Ovary (tissue), 9 donors: ENCODE data around the gene CBX2. TPM values are rescaled to one million over a fixed set of nuclear protein-coding genes. Genes with fewer than 3 reads are reported as not detected.

Source experiments
- DNase-seq, 5 donors: peaks; one replicate each; pipeline ENCODE4 v3.0.0-alpha.2; 2019 to 2020
- H3K27ac ChIP-seq, 2 donors: fragments of 200-600 bp; one replicate each; pipeline versions ENCODE4 v1.5.1 to v1.8.0; 2019 to 2022
- H3K27me3 ChIP-seq: fragments of 200-600 bp; one replicate; pipeline ENCODE4 v1.8.0; 2022
- H3K36me3 ChIP-seq: fragments of 200-600 bp; sonication (generic); one replicate; pipeline ENCODE4 v1.5.1; 2019
- H3K4me1 ChIP-seq: one replicate; pipeline ENCODE4 v1.8.1; 2013; ENCODE audit warnings: mild to moderate bottlenecking, moderate library complexity; ENCODE audit not compliant: insufficient read depth
- H3K4me3 ChIP-seq: fragments of 200-600 bp; sonication (generic); one replicate; pipeline ENCODE4 v1.5.1; 2017
- H3K9me3 ChIP-seq, 2 donors: fragments of 200-600 bp in 1 of 2; sonication (generic) in 1 of 2; one replicate each; pipeline versions ENCODE4 v1.5.1 to v1.8.1; 2013 to 2019; ENCODE audit warnings: mild to moderate bottlenecking in 1 of 2, moderate library complexity in 1 of 2
- EP300 ChIP-seq: sonication (generic); formaldehyde crosslinking; IDR thresholded peaks from one replicate; pipeline ENCODE4 v1.6.1; 2017; ENCODE audit warnings: antibody characterized with exemption
- POLR2A ChIP-seq: fragments of 450-650 bp; IDR thresholded peaks from one replicate; pipeline ENCODE4 v1.6.1; 2017; ENCODE audit warnings: antibody characterized with exemption, mild to moderate bottlenecking, moderate library complexity
- WGBS, 3 donors: extraction: QIAGEN DNeasy Blood & Tissue Kit in 1 of 3; methylation state at CpG; one replicate each; pipeline versions ENCODE4 v1.1.5 to v1.1.7; 2013 to 2017; 5-methylcytosine and 5-hydroxymethylcytosine counted together
- intact Hi-C, 4 donors: fragments of 100-400 bp; cut with DNase I; formaldehyde crosslinking; loops; one replicate each; pipeline versions ENCODE4 v1.11.0 to v1.15.1; 2022 to 2023
- polyA plus RNA-seq, 2 donors: library from polyadenylated mRNA; stranded (reverse); fragments of 200-250 nt in 1 of 2; fragments of 350-450 nt in 1 of 2; fragmentation: Illumina TruSeq in 1 of 2; extraction: RNeasy Lipid Tissue Mini Kit (QIAGEN cat#74804) in 1 of 2; gene quantifications; one replicate each; pipeline ENCODE4 v1.2.3, GENCODE V29; 2013 to 2014
- total RNA-seq, 7 donors: library from RNA; depleted of rRNA in 2 of 7; stranded (reverse); fragments of >200 nt in 2 of 7; fragmentation: NEBNext Ultra II Directional in 3 of 7; extraction: Animal tissue kit (Norgen Biotek cat#: 25700) in 3 of 7; gene quantifications; one replicate each; pipeline versions ENCODE4 v1.1.0 to v1.2.4, GENCODE V29; 2016 to 2023
- TF ChIP-seq, protein P1 (sequence below), 3 donors: fragments of 450-650 bp in 2 of 3; fragments of 200-600 bp in 1 of 3; IDR thresholded peaks; one replicate each; pipeline versions ENCODE4 v1.5.1 to v1.8.0; 2016 to 2022; ENCODE audit warnings: antibody characterized with exemption in 3 of 3, mild to moderate bottlenecking in 1 of 3
- donor health status: DM: no; HTN: no; CAD: no; lungs with moderate emphysema.
- donor health status: DM: no; HTN: no; CAD: no.
- donor health status: Bipolar disorder and iron deficiency.
- donor health status: DM: yes; HTN: yes; CAD: no.
- donor health status: DM: no; HTN: no; CAD: no.
- donor health status: DM: yes; HTN: yes; CAD: no.

The CBX2 gene
- total and polyA plus RNA-seq, 9 donors = 0.92 to 5.7 (median 4.7) TPM

DNA sequence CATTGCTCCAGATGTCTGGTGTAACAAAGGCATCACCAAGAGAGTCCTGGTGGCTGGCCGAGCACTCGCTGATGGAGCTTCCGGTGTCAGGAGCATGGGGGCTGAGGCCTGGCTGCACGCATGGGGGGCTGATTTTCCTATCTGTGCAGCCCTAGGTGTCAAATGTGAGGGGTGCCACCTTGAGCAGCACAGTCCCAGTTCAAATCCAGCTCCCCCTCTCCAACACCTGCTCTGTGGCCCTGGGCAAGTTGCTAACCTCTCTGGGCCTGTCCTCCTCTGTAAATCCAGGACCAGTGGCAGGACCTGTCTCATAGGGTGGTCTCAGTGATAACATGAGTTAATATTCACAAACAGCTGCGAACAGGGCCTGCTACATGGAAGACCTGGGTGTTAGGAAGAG, 34.3 kb upstream of the CBX2 start:
- no peak overlapping the region for H3K27ac ChIP-seq
- TF ChIP-seq, protein P1, sequence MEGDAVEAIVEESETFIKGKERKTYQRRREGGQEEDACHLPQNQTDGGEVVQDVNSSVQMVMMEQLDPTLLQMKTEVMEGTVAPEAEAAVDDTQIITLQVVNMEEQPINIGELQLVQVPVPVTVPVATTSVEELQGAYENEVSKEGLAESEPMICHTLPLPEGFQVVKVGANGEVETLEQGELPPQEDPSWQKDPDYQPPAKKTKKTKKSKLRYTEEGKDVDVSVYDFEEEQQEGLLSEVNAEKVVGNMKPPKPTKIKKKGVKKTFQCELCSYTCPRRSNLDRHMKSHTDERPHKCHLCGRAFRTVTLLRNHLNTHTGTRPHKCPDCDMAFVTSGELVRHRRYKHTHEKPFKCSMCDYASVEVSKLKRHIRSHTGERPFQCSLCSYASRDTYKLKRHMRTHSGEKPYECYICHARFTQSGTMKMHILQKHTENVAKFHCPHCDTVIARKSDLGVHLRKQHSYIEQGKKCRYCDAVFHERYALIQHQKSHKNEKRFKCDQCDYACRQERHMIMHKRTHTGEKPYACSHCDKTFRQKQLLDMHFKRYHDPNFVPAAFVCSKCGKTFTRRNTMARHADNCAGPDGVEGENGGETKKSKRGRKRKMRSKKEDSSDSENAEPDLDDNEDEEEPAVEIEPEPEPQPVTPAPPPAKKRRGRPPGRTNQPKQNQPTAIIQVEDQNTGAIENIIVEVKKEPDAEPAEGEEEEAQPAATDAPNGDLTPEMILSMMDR (IDR thresholded peaks at IDR 0.05) = no peak
- no peak for TF ChIP-seq POLR2A
- no peak for TF ChIP-seq EP300
- WGBS, 3 donors = 86 to 90% (median 88%) methylated on average over 5 of the region's 5 CpGs
- H3K9me3 ChIP-seq = no peaks in the 10 kb centered on the region
- no peak for DNase-seq
- peaks cover 3% of the 10 kb centered on the region for H3K4me1 ChIP-seq
- peaks cover 6% of the 10 kb centered on the region for H3K27me3 ChIP-seq
- intact Hi-C loops = loop anchor here in 2 of 4 donors (2.0 to 10.0 kb wide), 2 partner anchors 171 to 249 kb away; no protein-coding TSS in a partner anchor
- no peaks in the 10 kb centered on the region for H3K36me3 ChIP-seq
- no peak overlapping the region for H3K4me3 ChIP-seq

DNA sequence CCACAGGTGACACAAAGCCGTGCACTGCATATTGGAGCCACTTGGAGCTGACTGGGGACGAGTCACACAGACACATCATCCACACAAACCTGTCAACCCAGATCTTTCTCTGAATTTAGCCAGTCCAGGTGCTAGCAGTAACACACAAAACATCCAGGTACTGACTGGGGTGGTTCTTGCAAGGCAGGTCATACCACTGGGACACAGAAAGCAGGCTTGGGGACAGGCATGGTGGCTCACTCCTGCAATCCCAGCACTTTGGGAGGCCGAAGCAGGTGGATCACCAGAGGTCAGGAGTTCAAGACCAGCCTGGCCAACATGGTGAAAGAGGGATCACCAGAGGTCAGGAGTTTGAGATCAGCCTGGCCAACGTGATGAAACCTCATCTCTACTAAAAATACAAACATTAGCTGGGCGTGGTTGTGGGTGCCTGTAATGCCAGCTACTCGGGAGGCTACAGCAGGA, 32.3 kb upstream of the CBX2 start:
- Histone ChIP-seq H3K9me3 (no peaks in the 10 kb centered on the region), H3K27me3 (peaks cover 6% of the 10 kb centered on the region), H3K36me3 (no peaks in the 10 kb centered on the region), H3K4me3 (no peak overlapping the region), H3K27ac (no peak overlapping the region), H3K4me1 (peaks cover 3% of the 10 kb centered on the region)
- DNase-seq = no peak
- 47 to 49% (median 47%) methylated on average over 6 of the region's 6 CpGs for WGBS, 3 donors
- intact Hi-C loops = loop anchor here in 1 of 4 donors (10.0 kb wide), 1 partner anchor 169 kb away; no protein-coding TSS in a partner anchor
- TF ChIP-seq, protein P1 (IDR thresholded peaks at IDR 0.05) = no peak
- no peak for TF ChIP-seq EP300
- no peak for TF ChIP-seq POLR2A

DNA sequence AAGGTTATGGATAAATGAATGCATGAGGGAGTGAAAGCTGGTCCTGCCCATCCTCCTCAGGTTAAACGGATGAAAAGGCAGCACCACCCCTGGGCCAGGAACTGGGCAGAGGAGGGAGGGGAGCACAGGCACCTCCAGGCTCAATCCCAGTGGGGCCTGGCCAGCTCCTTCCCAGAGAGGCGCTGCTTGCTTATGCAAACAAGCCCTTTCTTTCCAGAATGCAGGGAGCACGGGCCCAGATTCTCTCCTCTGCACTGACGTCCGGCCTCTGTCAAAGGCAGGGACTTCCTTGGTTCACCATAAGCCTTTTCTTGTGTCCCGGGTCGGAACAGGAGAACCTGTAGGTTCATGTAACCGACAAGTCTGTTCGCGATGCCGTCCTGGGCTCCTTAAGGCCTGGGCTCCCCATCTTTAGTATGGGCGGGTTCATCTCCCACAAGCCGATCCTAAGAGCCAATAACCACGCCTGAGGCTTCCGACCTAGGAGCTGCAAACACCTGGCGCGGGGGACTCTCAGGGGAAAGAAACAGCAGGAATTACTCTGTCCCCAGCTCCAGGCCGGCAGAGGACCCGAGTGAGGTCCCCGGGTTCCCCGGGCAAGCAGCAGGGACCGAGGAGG, 30.9 kb upstream of the CBX2 start:
- no peak for DNase-seq
- intact Hi-C loops = loop anchor here in 1 of 4 donors (10.0 kb wide), 1 partner anchor 168 kb away; no protein-coding TSS in a partner anchor
- H3K27ac ChIP-seq = no peak overlapping the region
- no peak overlapping the region for H3K4me3 ChIP-seq
- H3K36me3 ChIP-seq = no peaks in the 10 kb centered on the region
- peaks cover 6% of the 10 kb centered on the region for H3K27me3 ChIP-seq
- H3K4me1 ChIP-seq = no peaks in the 10 kb centered on the region
- no peaks in the 10 kb centered on the region for H3K9me3 ChIP-seq
- TF ChIP-seq EP300 (no peak), POLR2A (no peak)
- TF ChIP-seq, protein P1 (IDR thresholded peaks at IDR 0.05) = no peak
- 8 to 11% (median 11%) methylated on average over 20 to 22 of the region's 22 CpGs for WGBS, 3 donors

DNA sequence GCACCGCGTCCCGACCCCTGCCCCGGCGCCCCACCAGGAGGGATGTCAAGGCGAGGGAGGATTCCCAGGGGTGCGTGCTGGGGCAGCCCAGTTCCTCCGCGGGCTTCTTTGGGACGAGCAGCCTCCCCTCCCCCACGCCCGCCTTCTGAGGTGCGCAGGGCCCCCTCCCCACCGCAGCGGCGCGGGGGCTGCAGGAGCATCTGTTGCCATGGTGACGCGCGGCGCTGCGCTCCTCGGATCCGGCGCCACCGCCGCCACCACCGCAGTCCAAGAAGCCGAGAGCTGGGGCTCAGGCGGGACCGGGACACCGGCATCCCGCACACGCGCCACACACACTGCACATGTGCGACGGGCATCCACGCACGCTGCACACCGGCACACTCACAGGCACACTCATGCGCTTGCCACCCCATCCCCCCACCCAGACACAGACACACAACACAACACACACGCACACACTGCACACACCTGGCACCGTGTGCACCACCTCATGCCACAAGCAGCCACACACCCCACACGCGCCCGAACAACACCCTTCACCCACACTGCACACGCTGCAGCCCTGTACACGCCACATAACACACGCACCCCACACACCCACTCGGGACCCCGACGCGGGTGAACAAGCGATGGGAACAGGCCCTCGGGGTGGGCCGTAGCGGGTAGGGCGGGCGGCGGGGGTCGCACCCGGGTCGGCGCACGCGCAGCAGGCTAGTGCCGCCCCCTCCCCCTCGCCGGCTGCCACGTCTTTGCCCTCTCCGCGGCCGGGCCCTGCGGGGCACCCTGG, 30.2 kb upstream of the CBX2 start:
- Histone ChIP-seq H3K36me3 (no peaks in the 10 kb centered on the region), H3K4me1 (no peaks in the 10 kb centered on the region), H3K27me3 (peaks cover 6% of the 10 kb centered on the region), H3K27ac (no peak overlapping the region), H3K4me3 (no peak overlapping the region), H3K9me3 (no peaks in the 10 kb centered on the region)
- TF ChIP-seq EP300 (no peak), POLR2A (no peak)
- TF ChIP-seq, protein P1 (IDR thresholded peaks at IDR 0.05) = no peak
- no peak for DNase-seq
- intact Hi-C loops = loop anchor here in 1 of 4 donors (10.0 kb wide), 1 partner anchor 167 kb away; no protein-coding TSS in a partner anchor
- 0 to 3% (median 2%) methylated on average over 28 to 74 of the region's 74 CpGs for WGBS, 3 donors
